ENCODE data around the gene DISC1.

Gene DISC1

GRCh38 chr1:231965615-231966014, 339.0 kb downstream of the DISC1 start:
- no peak; the same call in 2 of the 3 replicates for ATAC-seq
- no peak for TF ChIP-seq CSDC2 (CRISPR knock-in tag; IDR thresholded peaks at IDR 0.05)
- TF ChIP-seq OSR1 (CRISPR knock-in tag; IDR thresholded peaks at IDR 0.05), result no peak
- TF ChIP-seq BACH2 (CRISPR knock-in tag; IDR thresholded peaks at IDR 0.05; ENCODE audit: borderline replicate concordance), result no peak
- no peak for TF ChIP-seq CSRNP3 (CRISPR knock-in tag; IDR thresholded peaks at IDR 0.05)
- no peak for TF ChIP-seq ZNF8 (CRISPR knock-in tag; IDR thresholded peaks at IDR 0.05)
- TF ChIP-seq ZC3H10 (CRISPR knock-in tag; IDR thresholded peaks at IDR 0.05), result no peak
- no peak for TF ChIP-seq PPARA (CRISPR knock-in tag; IDR thresholded peaks at IDR 0.05; ENCODE audit: borderline replicate concordance)
- no peak for TF ChIP-seq POU6F1 (CRISPR knock-in tag; IDR thresholded peaks at IDR 0.05; ENCODE audit: borderline replicate concordance, low read depth)
- TF ChIP-seq ZFP3 (CRISPR knock-in tag; IDR thresholded peaks at IDR 0.05), result no peak
- TF ChIP-seq TCF4 (CRISPR knock-in tag; IDR thresholded peaks at IDR 0.05; ENCODE audit: borderline replicate concordance), result no peak
- TF ChIP-seq CREB5 (CRISPR knock-in tag; IDR thresholded peaks at IDR 0.05; ENCODE audit: low read depth), result no peak
- no peak for TF ChIP-seq ARNTL (CRISPR knock-in tag; IDR thresholded peaks at IDR 0.05; ENCODE audit: borderline replicate concordance, low read depth)
- no peak for TF ChIP-seq ZFP30 (CRISPR knock-in tag; IDR thresholded peaks at IDR 0.05)

- TF ChIP-seq OSR1 (CRISPR knock-in tag; IDR thresholded peaks at IDR 0.05) (no peak), TOX (CRISPR knock-in tag; IDR thresholded peaks at IDR 0.05; ENCODE audit: borderline replicate concordance) (no peak), TSHZ2 (CRISPR knock-in tag; IDR thresholded peaks at IDR 0.05) (no peak), ISL1 (CRISPR knock-in tag; IDR thresholded peaks at IDR 0.05) (no peak), RARB (CRISPR knock-in tag; IDR thresholded peaks at IDR 0.05) (no peak), BACH2 (CRISPR knock-in tag; IDR thresholded peaks at IDR 0.05; ENCODE audit: borderline replicate concordance) (no peak), ZNF8 (CRISPR knock-in tag; IDR thresholded peaks at IDR 0.05) (no peak), GLIS3 (CRISPR knock-in tag; IDR thresholded peaks at IDR 0.05) (no peak), ZNF565 (CRISPR knock-in tag; conservative IDR thresholded peaks at IDR 0.05; ENCODE audit: low read depth) (no peak), POU6F1 (CRISPR knock-in tag; IDR thresholded peaks at IDR 0.05; ENCODE audit: borderline replicate concordance, low read depth) (no peak), PATZ1 (CRISPR knock-in tag; IDR thresholded peaks at IDR 0.05; ENCODE audit: borderline replicate concordance) (no peak), PPARA (CRISPR knock-in tag; IDR thresholded peaks at IDR 0.05; ENCODE audit: borderline replicate concordance) (no peak), TCF4 (CRISPR knock-in tag; IDR thresholded peaks at IDR 0.05; ENCODE audit: borderline replicate concordance) (no peak), ARNTL (CRISPR knock-in tag; IDR thresholded peaks at IDR 0.05; ENCODE audit: borderline replicate concordance, low read depth) (no peak)
- no peak for ATAC-seq
Observed at GRCh38 chr1:231966983-231967382, 340.4 kb downstream of the DISC1 start.
